NCI-H526 treated with DMSO at 0.1 percent for 48 hours (cell line): ENCODE results near the gene FOXJ1.

Source experiments
- DNase-seq: peaks from one replicate; lab custom pipeline; 2025; lab: John Stamatoyannopoulos, UW

Gene FOXJ1

GRCh38 chr17:76123749-76124581, 17.1 kb downstream of the FOXJ1 start:
- DNase-seq: no peak

- DNase-seq: no peak
Observed at GRCh38 chr17:76123191-76123499, 17.9 kb downstream of the FOXJ1 start.

- no peak for DNase-seq
Observed at GRCh38 chr17:76122431-76123190, 18.4 kb downstream of the FOXJ1 start.

GRCh38 chr17:76121932-76122430, 19.1 kb downstream of the FOXJ1 start:
- no peak for DNase-seq

GRCh38 chr17:76120658-76121008, 20.4 kb downstream of the FOXJ1 start:
- DNase-seq: no peak

GRCh38 chr17:76119409-76120371, 21.4 kb downstream of the FOXJ1 start:
- DNase-seq: no peak

- no peak for DNase-seq
Observed at GRCh38 chr17:76115138-76115754, 25.8 kb downstream of the FOXJ1 start.

- DNase-seq: no peak
Observed at GRCh38 chr17:76111956-76112355, 29.1 kb downstream of the FOXJ1 start.

- no peak for DNase-seq
Observed at GRCh38 chr17:76107509-76107908, 33.5 kb downstream of the FOXJ1 start.

GRCh38 chr17:76106703-76107102, 34.3 kb downstream of the FOXJ1 start:
- no peak for DNase-seq

- DNase-seq: no peak
Observed at GRCh38 chr17:76104896-76105231, 36.2 kb downstream of the FOXJ1 start.

- DNase-seq: no peak
Observed at GRCh38 chr17:76104140-76104895, 36.7 kb downstream of the FOXJ1 start.

- DNase-seq: peak; percentile 64
Observed at GRCh38 chr17:76103274-76104139, 37.5 kb downstream of the FOXJ1 start, which contains the start of gene EXOC7. Gene EXOC7, minus strand, starts transcription at chr17:76103787. Its CDS starts 95 bp downstream, at chr17:76103692.

- no peak for DNase-seq
Observed at GRCh38 chr17:76102944-76103273, 38.1 kb downstream of the FOXJ1 start.

GRCh38 chr17:76097716-76098295, 43.2 kb downstream of the FOXJ1 start:
- DNase-seq: no peak

GRCh38 chr17:76095943-76096342, 45.1 kb downstream of the FOXJ1 start:
- no peak for DNase-seq

- no peak for DNase-seq
Observed at GRCh38 chr17:76094046-76094445, 47.0 kb downstream of the FOXJ1 start.

GRCh38 chr17:76092526-76093413, 48.3 kb downstream of the FOXJ1 start:
- no peak for DNase-seq
